Activated CD8-positive, alpha-beta memory T cell treated with anti-CD3 and anti-CD28 coated beads, Interleukin-2, amount 50 U/mL, for 1 hour (primary cell): ENCODE measurements around the gene SMIM44.
A peak's percentile ranks its signal among the peaks of the same experiment; 100 is the strongest.
"Not testable (repeated sequence)": the region's sequence is repeated elsewhere in the genome, so short reads cannot be mapped to it uniquely, and the experiment has no call there.

ENCODE experiments used
- DNase-seq: peaks from one replicate; pipeline ENCODE4 v3.0.0-alpha.2; 2020; ENCODE audit errors: extremely low read depth

Gene SMIM44

GRCh38 chr19:3457528-3458228, 25.6 kb downstream of the SMIM44 start:
- no peak for DNase-seq

- DNase-seq: no peak
Measured at GRCh38 chr19:3456925-3457527, 26.2 kb downstream of the SMIM44 start.

DNA sequence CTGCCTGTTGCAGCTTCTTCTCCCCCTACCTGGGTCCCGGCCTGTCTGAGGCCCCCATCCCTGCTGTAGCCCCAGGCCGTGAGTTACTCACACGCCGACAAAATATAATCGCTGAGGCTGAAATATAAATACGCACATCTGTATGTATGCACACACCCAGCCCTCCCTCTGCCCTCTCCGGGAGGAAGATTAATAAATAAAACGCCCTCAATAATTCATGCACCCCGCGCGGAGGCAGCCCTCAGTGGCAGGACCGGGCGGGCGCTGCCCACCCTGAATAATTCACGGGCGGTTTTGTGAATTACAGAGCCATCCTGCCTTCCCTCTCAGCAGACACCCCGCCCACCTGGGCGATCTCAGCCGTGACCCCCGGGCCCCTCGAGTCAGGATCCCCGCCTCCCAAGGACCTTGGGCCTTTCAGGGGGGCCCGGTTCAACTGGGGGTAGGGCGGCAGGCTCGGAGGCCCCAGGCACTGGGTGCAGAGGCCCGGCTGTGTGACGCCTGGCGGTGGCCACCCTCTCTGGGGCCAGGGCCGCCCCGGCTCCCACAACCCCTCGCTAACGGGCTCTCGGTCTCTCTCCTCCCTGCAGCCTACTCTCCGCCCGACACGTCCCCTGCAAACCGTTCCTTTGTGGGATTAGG, 27.2 kb downstream of the SMIM44 start:
- DNase-seq: no peak

DNA sequence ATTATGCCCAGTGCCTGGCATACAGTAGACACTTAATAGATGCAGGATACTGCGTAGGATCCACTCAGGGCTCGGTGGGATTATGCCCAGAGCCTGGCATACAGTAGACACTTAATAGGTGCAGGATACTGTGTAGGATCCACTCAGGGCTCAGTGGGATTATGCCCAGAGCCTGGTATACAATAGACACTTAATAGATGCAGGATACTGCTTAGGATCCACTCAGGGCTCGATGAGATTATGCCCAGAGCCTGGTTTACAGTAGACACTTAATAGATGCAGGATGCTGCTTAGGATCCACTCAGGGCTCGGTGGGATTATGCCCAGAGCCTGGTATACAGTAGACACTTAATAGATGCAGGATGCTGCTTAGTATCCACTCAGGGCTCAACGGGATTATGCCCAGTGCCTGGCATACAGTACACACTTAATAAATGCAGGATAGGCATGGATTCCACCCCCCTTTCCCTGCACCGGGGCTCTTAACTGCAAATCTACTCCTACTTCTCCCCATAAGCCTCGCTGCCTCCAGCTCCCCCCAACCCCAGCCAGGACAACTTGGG, 27.8 kb downstream of the SMIM44 start:
- no peak for DNase-seq

DNA sequence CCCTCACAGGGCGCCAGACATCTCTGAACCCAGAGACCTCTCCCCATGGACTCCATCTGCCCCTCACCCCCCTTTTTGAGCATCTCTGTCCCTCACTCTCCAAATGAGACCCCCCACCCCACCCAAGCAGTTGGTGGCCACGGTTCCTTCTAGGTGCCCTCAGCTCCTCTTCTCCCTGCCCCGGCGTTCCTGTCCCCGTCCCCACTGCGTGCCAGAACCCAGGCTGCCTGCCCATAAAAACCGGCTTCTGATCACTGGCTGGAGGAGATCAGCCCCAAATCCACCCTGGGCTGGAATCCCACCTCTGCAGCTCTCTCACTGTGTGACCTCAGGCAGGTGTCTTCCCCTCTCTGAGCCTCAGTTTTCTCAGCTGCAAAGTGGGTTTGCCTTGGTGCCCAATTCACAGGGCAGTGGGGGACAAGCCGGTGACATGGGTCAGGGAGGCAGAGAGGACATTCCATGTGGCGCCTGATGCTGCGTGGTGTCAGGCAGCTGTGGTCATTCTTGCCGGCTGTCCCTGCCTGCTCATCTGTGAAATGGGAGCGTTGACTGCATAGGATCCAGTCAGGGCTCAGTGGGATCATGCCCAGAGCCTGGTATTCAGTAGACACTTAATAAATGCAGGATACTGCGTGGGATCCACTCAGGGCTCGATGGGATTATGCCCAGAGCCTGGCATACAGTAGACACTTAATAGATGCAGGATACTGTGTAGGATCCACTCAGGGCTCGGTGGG, 28.4 kb downstream of the SMIM44 start:
- DNase-seq: no peak

DNA sequence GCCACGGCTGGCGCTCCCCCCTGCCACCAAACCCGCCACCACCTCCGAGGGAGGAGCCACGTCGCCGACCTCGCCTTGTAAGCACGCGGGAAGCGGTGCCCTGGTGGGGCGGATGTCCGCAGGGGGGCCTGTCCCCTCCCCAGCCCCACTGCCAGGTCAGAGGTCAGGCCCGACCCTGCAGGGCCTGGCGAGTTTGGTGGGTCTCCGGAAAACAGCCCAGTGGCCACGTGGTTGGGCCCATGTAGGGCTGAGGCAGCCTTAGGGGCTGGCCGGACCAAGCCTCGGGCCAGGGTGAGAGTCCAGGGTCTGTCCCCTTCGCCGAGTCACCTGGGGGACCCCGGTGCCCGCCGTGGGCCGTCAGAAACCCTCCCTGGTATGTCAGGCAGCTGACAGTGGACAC, 29.4 kb downstream of the SMIM44 start:
- DNase-seq: no peak

DNA sequence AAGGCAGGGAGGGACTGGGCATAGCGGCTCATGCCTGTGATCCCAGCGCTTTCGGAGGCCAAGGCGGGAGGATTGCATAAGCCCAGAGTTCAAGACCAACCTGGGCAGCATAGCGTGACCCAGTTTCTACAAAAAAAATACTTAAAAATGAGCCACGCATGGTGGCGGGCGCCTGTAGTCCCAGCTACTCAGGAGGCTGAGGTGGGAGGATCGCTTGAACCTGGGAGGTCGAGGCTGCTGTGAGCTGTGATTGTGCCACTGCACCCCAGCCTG, 30.4 kb downstream of the SMIM44 start:
- DNase-seq: not testable (repeated sequence)

DNA sequence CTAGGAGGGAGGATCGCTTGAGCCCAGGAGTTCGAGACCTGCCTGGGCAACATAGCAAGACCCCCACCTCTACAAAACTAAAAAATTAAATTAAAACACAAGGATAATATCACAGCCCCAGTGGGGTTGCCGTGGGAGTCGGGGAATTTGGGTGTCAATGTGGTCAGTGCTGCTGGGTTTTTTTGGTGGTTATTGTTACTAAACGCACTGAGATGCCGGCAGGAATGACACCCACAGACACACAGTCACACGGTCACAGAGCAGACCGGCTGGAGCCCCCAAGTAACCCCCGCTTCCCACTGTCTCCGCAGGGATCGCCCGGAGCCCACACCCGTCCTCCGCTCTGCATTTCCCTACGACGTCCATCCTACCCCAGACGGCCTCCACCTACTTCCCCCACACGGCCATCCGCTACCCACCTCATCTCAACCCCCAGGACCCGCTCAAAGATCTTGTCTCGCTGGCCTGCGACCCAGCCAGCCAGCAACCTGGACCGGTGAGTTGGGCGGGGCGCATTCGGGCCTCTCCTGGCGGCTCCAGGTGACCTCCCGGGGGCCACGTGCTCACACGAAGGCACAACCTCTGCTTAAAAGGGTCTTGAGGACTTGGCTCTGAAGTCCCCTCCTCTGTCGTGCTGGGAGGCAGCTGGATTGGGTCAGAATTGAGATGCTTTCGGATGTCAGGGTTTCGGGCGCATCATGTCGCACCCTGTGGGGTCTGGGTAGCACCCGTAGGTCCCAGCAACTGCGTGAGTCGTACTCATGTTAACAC, 30.9 kb downstream of the SMIM44 start:
- DNase-seq: no peak

DNA sequence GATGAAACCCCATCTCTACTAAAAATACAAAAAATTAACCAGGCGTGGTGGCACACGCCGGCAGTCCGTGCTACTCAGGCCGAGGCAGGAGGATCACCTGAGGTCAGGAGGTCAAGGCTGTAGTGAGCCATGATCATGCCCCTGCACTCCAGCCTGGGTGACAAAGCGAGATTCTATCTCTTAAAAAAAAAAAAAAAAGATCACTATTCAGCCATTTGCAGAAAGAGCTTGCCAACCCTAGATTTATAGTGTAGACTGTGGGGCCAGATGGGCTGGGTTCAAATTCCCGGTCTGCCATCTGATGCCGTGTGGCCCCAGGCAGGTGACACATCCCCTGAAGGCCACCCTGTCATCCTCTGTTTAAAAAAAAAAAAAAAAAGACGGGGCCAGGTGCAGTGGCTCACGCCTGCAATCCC, 31.8 kb downstream of the SMIM44 start:
- DNase-seq: no peak

GRCh38 chr19:3450796-3451411, 32.3 kb downstream of the SMIM44 start:
- DNase-seq: no peak

- no peak for DNase-seq
Measured at GRCh38 chr19:3448616-3449334, 34.5 kb downstream of the SMIM44 start.

- DNase-seq: not testable (repeated sequence)
Measured at GRCh38 chr19:3446657-3447056, 36.6 kb downstream of the SMIM44 start.

GRCh38 chr19:3444695-3445234, 38.5 kb downstream of the SMIM44 start:
- DNase-seq: no peak

- no peak for DNase-seq
Measured at GRCh38 chr19:3443840-3444694, 39.2 kb downstream of the SMIM44 start.

DNA sequence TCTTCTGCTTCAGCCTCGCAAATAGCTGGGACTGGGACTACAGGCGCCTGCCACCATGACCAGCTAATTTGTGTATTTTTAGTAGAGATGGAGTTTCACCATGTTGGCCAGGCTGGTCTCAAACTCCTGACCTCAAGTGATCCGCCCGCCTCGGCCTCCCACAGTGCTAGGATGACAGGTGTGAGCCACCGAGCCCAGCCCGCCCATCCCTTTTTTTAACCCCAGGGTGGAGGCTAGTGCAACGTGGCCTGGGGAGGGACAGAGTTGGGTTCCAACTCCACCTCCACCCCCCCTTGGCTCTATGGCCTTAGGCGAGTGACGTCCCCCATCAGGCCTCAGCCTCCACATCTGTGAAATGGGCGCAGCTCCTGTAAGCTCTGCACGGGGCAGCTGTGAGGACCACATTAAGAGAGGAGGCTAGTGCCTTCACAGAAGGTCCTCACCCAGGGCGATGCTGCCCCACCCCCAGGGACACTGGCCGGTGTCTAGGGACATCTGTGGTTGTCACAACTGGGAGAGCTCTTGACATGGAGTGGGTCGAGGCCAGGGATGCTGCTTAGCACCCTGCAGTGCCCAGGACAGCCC, 40.7 kb downstream of the SMIM44 start:
- no peak for DNase-seq

DNA sequence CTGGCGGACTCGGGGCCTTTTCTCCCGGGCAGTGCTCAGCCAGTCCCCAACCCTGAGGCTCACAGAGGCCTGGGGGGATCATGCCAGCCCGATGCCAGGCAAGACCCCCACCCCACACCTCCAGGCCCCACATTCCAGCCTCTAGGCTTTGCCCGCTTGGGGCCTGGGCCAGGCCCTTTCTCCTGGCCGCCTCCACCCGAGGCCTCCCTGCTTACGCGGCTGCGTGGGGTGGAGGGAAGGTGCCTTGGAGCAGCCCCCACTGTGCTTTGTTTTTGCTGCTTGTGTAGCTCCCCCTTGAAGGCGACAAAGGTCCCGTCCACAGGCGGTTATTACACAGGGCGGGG, 41.3 kb downstream of the SMIM44 start:
- no peak for DNase-seq

DNA sequence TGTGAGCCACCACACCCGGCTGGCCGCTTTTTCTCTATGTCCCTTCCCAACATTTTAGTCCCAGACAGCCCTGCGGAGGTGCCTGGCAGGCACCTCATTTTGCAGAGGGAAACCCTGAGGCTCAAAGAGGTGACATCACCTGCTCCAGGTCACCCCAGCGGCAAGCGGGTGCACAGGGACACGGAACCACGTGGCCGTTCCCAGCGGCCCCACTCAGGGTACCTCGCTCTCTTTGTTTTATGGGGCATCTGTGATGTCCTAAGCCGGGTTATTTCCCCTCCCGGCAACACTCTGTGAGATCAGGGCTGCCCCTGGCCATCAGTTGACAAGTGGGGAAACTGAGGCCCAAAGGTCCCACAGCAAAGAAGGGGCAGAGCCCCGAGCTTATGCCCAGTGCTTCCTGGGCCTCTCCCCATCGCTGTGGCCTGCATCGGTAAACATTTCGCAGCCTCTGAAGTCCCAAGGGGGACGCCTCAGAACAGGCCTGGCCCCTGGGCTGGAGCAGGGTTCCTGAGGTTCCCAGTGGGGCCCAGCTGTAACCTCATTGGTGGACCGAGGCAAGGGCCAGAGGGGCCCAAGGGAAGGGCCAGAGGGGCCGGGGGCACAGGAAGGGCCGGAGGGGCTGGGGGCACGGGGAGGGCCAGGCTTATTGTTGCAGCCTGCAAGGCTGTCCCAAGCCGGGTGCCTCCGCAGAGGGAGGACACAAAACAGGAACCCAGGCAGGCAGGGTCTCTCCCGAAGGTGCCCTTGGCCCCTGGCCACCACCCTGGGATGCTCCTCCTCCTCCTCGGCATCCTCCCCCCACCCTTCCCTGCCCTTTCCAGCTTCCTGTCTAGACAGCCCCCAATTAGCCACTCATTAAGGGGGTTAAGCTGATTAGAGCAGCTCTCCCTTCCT, 41.9 kb downstream of the SMIM44 start:
- no peak for DNase-seq

DNA sequence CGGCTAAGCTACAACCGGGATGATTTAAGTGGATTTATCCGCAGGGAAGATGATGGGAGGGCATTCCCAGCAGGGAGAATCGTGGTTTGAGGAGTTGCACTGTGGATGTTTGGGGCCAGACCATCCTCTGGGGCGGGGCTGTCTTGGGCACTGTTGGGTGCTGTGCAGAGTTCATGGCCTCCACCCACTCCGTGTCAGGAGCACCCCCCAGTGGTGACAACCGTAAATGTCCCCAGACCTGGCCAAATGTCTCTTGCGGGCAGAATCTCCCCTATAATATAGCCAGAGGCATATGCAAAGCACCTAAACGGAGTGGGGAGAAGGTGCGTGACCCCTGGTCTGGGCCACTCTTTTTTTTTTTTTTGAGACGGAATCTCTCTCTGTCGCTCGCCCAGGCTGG, 43.2 kb downstream of the SMIM44 start:
- DNase-seq: peak; percentile 12
